HEK293 (cell line): Measurements from ENCODE around the gene CDK14.

ENCODE experiments used
- CTCF ChIA-PET: fragments of 350-600 bp; formaldehyde crosslinking; extraction: SDS; loops from one replicate; lab custom pipeline; 2021; ENCODE audit warnings: antibody characterized with exemption; lab: Yijun Ruan, JAX
- POLR2A ChIA-PET: fragments of 300-600 bp; formaldehyde crosslinking; extraction: SDS; loops from one replicate; lab custom pipeline; 2020; ENCODE audit warnings: antibody characterized with exemption, inconsistent platforms; lab: Yijun Ruan, JAX
- H3K27ac ChIP-seq: fragments of 200-500 bp; sonication (Bioruptor generic); 2 replicates; pipeline ENCODE4 v1.5.1; 2014; ENCODE audit warnings: low read depth, low read length, control low read depth, inconsistent platforms; ENCODE audit errors: extremely low read depth
- H3K36me3 ChIP-seq, 2 experiments: fragments of 200-500 bp in 1 of 2; sonication (Bioruptor generic) in 1 of 2; 1 replicate in 1 of 2; 2 replicates in 1 of 2; pipeline ENCODE4 v1.5.1; 2014 to 2017; ENCODE audit warnings: inconsistent platforms in 2 of 2, low read length in 2 of 2; ENCODE audit not compliant: control insufficient read depth in 2 of 2, insufficient read depth in 1 of 2
- H3K4me1 ChIP-seq: fragments of 200-500 bp; sonication (Bioruptor generic); 2 replicates; pipeline ENCODE4 v1.5.1; 2014; ENCODE audit warnings: mild to moderate bottlenecking, low read length, inconsistent platforms; ENCODE audit not compliant: control insufficient read depth, insufficient read depth
- H3K4me3 ChIP-seq: 2 replicates; pipeline ENCODE4 v1.5.1; 2011; ENCODE audit warnings: low read depth, mild to moderate bottlenecking, control low read depth, low read length, moderate library complexity
- H3K9me3 ChIP-seq: fragments of 200-500 bp; sonication (Bioruptor generic); 2 replicates; pipeline ENCODE4 v1.5.1; 2014; ENCODE audit warnings: low read depth, low read length, inconsistent platforms; ENCODE audit not compliant: control insufficient read depth, insufficient read depth
- BCL11A ChIP-seq: fragments of 450-650 bp; formaldehyde crosslinking; IDR thresholded peaks from 2 replicates; pipeline ENCODE4 v1.5.1; 2016; ENCODE audit warnings: low read depth, missing biosample characterization, missing genetic modification characterization
- EGR2 ChIP-seq: fragments of 450-650 bp; formaldehyde crosslinking; IDR thresholded peaks from 2 replicates; pipeline ENCODE4 v1.5.1; 2016; ENCODE audit warnings: low read depth, missing biosample characterization, missing genetic modification characterization
- HOXA7 ChIP-seq: sonication (generic); formaldehyde crosslinking; IDR thresholded peaks from 2 replicates; pipeline ENCODE4 v1.8.1; 2022; ENCODE audit warnings: missing genetic modification reagents, borderline replicate concordance
- KLF1 ChIP-seq: fragments of 450-650 bp; formaldehyde crosslinking; IDR thresholded peaks from 2 replicates; pipeline ENCODE4 v1.5.1; 2016; ENCODE audit warnings: missing biosample characterization, missing genetic modification characterization
- OVOL3 ChIP-seq: fragments of 450-650 bp; formaldehyde crosslinking; IDR thresholded peaks from 2 replicates; pipeline ENCODE4 v1.5.1; 2016; ENCODE audit warnings: missing biosample characterization, missing genetic modification characterization
- PRDM2 ChIP-seq: fragments of 450-650 bp; formaldehyde crosslinking; IDR thresholded peaks from 2 replicates; pipeline ENCODE4 v1.5.1; 2016; ENCODE audit warnings: missing biosample characterization, missing genetic modification characterization, borderline replicate concordance
- ZNF2 ChIP-seq: fragments of 450-650 bp; formaldehyde crosslinking; IDR thresholded peaks from 2 replicates; pipeline ENCODE4 v1.5.1; 2016; ENCODE audit warnings: missing biosample characterization, missing genetic modification characterization
- ZNF221 ChIP-seq: fragments of 450-650 bp; formaldehyde crosslinking; IDR thresholded peaks from 2 replicates; pipeline ENCODE4 v1.5.1; 2017; ENCODE audit warnings: missing biosample characterization, missing genetic modification characterization, borderline replicate concordance
- ZNF239 ChIP-seq: fragments of 450-650 bp; formaldehyde crosslinking; IDR thresholded peaks from 2 replicates; pipeline ENCODE4 v1.5.1; 2016; ENCODE audit warnings: missing biosample characterization, missing genetic modification characterization
- ZNF311 ChIP-seq: fragments of 450-650 bp; formaldehyde crosslinking; IDR thresholded peaks from 2 replicates; pipeline ENCODE4 v1.5.1; 2017; ENCODE audit warnings: missing biosample characterization, missing genetic modification characterization, borderline replicate concordance
- ZNF404 ChIP-seq: fragments of 450-650 bp; formaldehyde crosslinking; IDR thresholded peaks from 2 replicates; pipeline ENCODE4 v1.5.1; 2017; ENCODE audit warnings: missing biosample characterization, missing genetic modification characterization
- ZNF433 ChIP-seq: fragments of 450-650 bp; formaldehyde crosslinking; IDR thresholded peaks from 2 replicates; pipeline ENCODE4 v1.5.1; 2016; ENCODE audit warnings: missing biosample characterization, missing genetic modification characterization, low read depth
- ZNF501 ChIP-seq: fragments of 450-650 bp; formaldehyde crosslinking; IDR thresholded peaks from 2 replicates; pipeline ENCODE4 v1.5.1; 2016; ENCODE audit warnings: missing biosample characterization, missing genetic modification characterization
- ZNF530 ChIP-seq: fragments of 450-650 bp; formaldehyde crosslinking; IDR thresholded peaks from 2 replicates; pipeline ENCODE4 v1.5.1; 2016; ENCODE audit warnings: low read depth, missing biosample characterization, missing genetic modification characterization
- ZNF624 ChIP-seq: fragments of 450-650 bp; formaldehyde crosslinking; IDR thresholded peaks from 2 replicates; pipeline ENCODE4 v1.5.1; 2017; ENCODE audit warnings: missing biosample characterization, missing genetic modification characterization
- ZNF664 ChIP-seq: fragments of 450-650 bp; formaldehyde crosslinking; IDR thresholded peaks from 2 replicates; pipeline ENCODE4 v1.5.1; 2016; ENCODE audit warnings: missing biosample characterization, missing genetic modification characterization
- ZNF747 ChIP-seq: fragments of 450-650 bp; formaldehyde crosslinking; IDR thresholded peaks from 2 replicates; pipeline ENCODE4 v1.5.1; 2016; ENCODE audit warnings: missing biosample characterization, missing genetic modification characterization
- ZNF76 ChIP-seq: fragments of 450-650 bp; formaldehyde crosslinking; IDR thresholded peaks from 2 replicates; pipeline ENCODE4; 2016; ENCODE audit warnings: low read depth, missing biosample characterization, missing genetic modification characterization, borderline replicate concordance
- ZSCAN16 ChIP-seq: fragments of 450-650 bp; formaldehyde crosslinking; IDR thresholded peaks from 2 replicates; pipeline ENCODE4 v1.5.1; 2016; ENCODE audit warnings: missing biosample characterization, missing genetic modification characterization
- TF ChIP-seq, protein P1 (sequence below): fragments of 450-650 bp; IDR thresholded peaks from 2 replicates; pipeline ENCODE4 v1.5.1; 2018; ENCODE audit warnings: missing biosample characterization, mild to moderate bottlenecking, missing genetic modification characterization

CDK14 gene

DNA sequence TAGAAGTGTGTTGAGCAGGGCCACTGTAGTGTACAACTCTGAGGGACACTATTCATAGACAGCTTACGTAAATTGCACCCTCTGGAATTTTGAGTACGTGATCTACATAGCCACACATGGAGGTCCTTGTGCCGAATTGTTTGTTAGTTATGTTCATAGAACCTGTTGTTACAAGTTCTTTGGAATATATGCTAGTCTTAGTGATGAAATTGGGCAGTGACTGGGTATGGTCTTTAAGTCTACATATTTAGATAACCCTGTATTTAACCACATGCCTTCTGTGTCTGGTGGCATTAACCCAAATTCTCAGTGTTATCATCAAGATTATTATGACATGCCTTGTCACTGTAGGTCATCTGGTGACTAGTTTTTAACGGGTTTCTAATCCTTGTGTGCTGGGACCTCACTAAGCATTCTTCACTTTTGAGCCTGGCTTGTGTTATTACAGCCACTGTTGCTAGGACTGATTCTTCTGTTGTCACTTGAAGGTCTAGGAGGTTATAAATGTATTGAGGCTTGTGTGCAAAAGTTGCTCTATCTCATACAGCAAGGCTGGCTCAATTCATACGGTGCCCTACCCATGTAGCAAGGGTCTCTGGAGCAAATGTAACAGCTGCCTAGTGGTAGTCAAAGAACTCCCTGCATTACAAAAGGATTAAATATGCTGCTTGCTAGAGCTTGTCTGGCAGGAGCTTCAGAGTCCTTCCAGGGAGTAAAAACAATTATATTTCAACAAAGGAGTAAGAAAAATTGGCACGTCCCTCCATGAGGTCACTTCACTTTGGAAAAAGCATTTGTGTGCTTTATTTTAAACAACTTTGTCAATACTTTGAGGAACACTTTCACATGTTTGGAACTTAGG is 65.4 kb downstream of the CDK14 start (continued):
- TF ChIP-seq HOXA7: no peak

DNA sequence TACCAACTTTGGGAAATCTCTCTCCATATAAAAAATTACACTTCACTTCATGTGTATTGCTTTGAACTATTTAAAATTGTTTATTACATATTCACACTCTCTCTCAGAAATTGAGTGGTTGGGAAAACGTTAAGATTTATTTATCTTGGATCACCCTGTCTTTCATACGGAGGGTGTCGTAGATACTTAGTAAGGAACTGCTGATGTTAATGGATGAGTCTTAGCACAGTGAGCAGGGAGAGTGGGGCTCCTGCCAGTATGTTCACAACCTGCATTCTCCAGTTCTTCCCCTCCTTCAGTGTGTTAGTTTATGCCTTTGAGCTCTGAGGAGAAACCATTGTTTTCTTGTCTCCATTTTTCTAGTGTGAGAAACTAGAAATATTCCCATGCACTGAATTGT is 67.1 kb downstream of the CDK14 start:
- POLR2A ChIA-PET: no interaction called here
- H3K36me3 ChIP-seq: no peaks in the 10 kb centered on the region
- no peaks in the 10 kb centered on the region for H3K9me3 ChIP-seq
- H3K27ac ChIP-seq: no peak overlapping the region
- no peak overlapping the region for H3K4me3 ChIP-seq
- CTCF ChIA-PET: no interaction called here
- H3K4me1 ChIP-seq: no peaks in the 10 kb centered on the region
- TF ChIP-seq ZNF239 (tag by site-specific recombination) (no peak), ZNF664 (tag by site-specific recombination) (no peak), ZNF530 (tag by site-specific recombination) (no peak), ZNF221 (tag by site-specific recombination) (no peak), BCL11A (tag by site-specific recombination) (no peak), OVOL3 (tag by site-specific recombination) (no peak), ZNF2 (tag by site-specific recombination) (no peak), EGR2 (tag by site-specific recombination) (no peak), ZNF76 (tag by site-specific recombination) (no peak)

- no peaks in the 10 kb centered on the region for H3K36me3 ChIP-seq
Observed at GRCh38 chr7:90666186-90666585, 70.1 kb downstream of the CDK14 start.

More at GRCh38 chr7:90666186-90666585, 70.1 kb downstream of the CDK14 start:
- no peak for TF ChIP-seq ZSCAN16
- TF ChIP-seq, protein P1, sequence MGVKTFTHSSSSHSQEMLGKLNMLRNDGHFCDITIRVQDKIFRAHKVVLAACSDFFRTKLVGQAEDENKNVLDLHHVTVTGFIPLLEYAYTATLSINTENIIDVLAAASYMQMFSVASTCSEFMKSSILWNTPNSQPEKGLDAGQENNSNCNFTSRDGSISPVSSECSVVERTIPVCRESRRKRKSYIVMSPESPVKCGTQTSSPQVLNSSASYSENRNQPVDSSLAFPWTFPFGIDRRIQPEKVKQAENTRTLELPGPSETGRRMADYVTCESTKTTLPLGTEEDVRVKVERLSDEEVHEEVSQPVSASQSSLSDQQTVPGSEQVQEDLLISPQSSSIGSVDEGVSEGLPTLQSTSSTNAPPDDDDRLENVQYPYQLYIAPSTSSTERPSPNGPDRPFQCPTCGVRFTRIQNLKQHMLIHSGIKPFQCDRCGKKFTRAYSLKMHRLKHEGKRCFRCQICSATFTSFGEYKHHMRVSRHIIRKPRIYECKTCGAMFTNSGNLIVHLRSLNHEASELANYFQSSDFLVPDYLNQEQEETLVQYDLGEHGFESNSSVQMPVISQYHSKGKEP (tag by site-specific recombination): no peak
- no peak for TF ChIP-seq ZNF404 (tag by site-specific recombination)
- TF ChIP-seq ZNF311 (tag by site-specific recombination): no peak
- TF ChIP-seq ZNF747 (tag by site-specific recombination): no peak
- TF ChIP-seq ZNF624 (tag by site-specific recombination): no peak
- no peak for TF ChIP-seq ZNF433
- no peak for TF ChIP-seq PRDM2
- no peak for TF ChIP-seq ZNF501 (tag by site-specific recombination)
- no peak for TF ChIP-seq KLF1 (tag by site-specific recombination)
- Histone ChIP-seq H3K4me3 (no peak overlapping the region), H3K9me3 (no peaks in the 10 kb centered on the region), H3K4me1 (no peaks in the 10 kb centered on the region), H3K27ac (no peak overlapping the region)
- POLR2A ChIA-PET: no interaction called here
- CTCF ChIA-PET: no interaction called here
